Mesothelial cell of epicardium (in vitro differentiated cells): ENCODE data around the gene IL17C. TPM values are rescaled to one million over a fixed set of nuclear protein-coding genes. Genes with fewer than 3 reads are reported as not detected.
A peak's percentile ranks its signal among the peaks of the same experiment; 100 is the strongest.

Experiments used
- DNase-seq, 2 experiments: peaks; one replicate each; pipeline ENCODE4 v3.0.0; 2021; ENCODE audit warnings: low spot score in 2 of 2; ENCODE audit not compliant: unreplicated experiment in 2 of 2
- H3K27ac Mint-ChIP-seq: 2 replicates; pipeline ENCODE4 v1.8.0; 2021; ENCODE audit warnings: mixed read lengths
- H3K27me3 Mint-ChIP-seq: 2 replicates; pipeline ENCODE4 v1.8.0; 2021; ENCODE audit warnings: low read depth, mixed read lengths
- H3K36me3 Mint-ChIP-seq: 2 replicates; pipeline ENCODE4 v1.8.0; 2021; ENCODE audit warnings: mixed read lengths
- H3K4me1 Mint-ChIP-seq: 2 replicates; pipeline ENCODE4 v1.8.0; 2021; ENCODE audit warnings: mixed read lengths
- H3K4me3 Mint-ChIP-seq: 2 replicates; pipeline ENCODE4 v1.8.0; 2021; ENCODE audit warnings: mild to moderate bottlenecking, moderate library complexity, mixed read lengths
- H3K9me3 Mint-ChIP-seq: 2 replicates; pipeline ENCODE4 v1.8.0; 2021; ENCODE audit warnings: mixed read lengths
- CTCF ChIP-seq: fragments of 200-600 bp; sonication (generic); IDR thresholded peaks from one replicate; pipeline ENCODE4 v1.5.0; 2021; ENCODE audit warnings: antibody characterized with exemption; ENCODE audit not compliant: unreplicated experiment
- total RNA-seq: library from RNA; stranded (reverse); gene quantifications from 3 replicates; pipeline ENCODE4 v1.2.1, GENCODE V29; 2021

IL17C gene
- total RNA-seq, 1 donor from 2014 or later, result not detected

- Mint-ChIP-seq H3K9me3 (no peaks in the 10 kb centered on the region), H3K4me3 (no peak overlapping the region), H3K36me3 (peaks cover 6% of the 10 kb centered on the region), H3K27me3 (no peaks in the 10 kb centered on the region), H3K4me1 (peaks cover 10% of the 10 kb centered on the region), H3K27ac (no peak overlapping the region)
- TF ChIP-seq CTCF, result no peak
- no peak for DNase-seq
Observed at GRCh38 chr16:88646345-88647034, 8.1 kb downstream of the IL17C start.

GRCh38 chr16:88647178-88648070 lies 9.1 kb downstream of the IL17C start:
- H3K4me3 Mint-ChIP-seq, result no peak overlapping the region

GRCh38 chr16:88649195-88649923 lies 11.0 kb downstream of the IL17C start:
- no peak for TF ChIP-seq CTCF
- peak overlapping the region; percentile 50 for H3K27ac Mint-ChIP-seq
- H3K4me1 Mint-ChIP-seq, result peaks cover 10% of the 10 kb centered on the region
- peaks cover 6% of the 10 kb centered on the region for H3K36me3 Mint-ChIP-seq
- no peak for DNase-seq
- H3K27me3 Mint-ChIP-seq, result no peaks in the 10 kb centered on the region
- H3K9me3 Mint-ChIP-seq, result no peaks in the 10 kb centered on the region
- peak overlapping the region; percentile 82 for H3K4me3 Mint-ChIP-seq

More at GRCh38 chr16:88647178-88648070, 9.1 kb downstream of the IL17C start:
- TF ChIP-seq CTCF, result no peak
- no peak overlapping the region for H3K27ac Mint-ChIP-seq
- no peaks in the 10 kb centered on the region for H3K27me3 Mint-ChIP-seq
- H3K9me3 Mint-ChIP-seq, result no peaks in the 10 kb centered on the region
- H3K36me3 Mint-ChIP-seq, result peaks cover 6% of the 10 kb centered on the region
- no peak for DNase-seq
- peaks cover 10% of the 10 kb centered on the region for H3K4me1 Mint-ChIP-seq

GRCh38 chr16:88649924-88650748 lies 11.8 kb downstream of the IL17C start:
- H3K36me3 Mint-ChIP-seq, result peaks cover 5% of the 10 kb centered on the region
- no peaks in the 10 kb centered on the region for H3K9me3 Mint-ChIP-seq
- DNase-seq, result peak in 1 of 2 experiments; percentile 56
- no peak for TF ChIP-seq CTCF
- H3K27me3 Mint-ChIP-seq, result no peaks in the 10 kb centered on the region
- H3K4me1 Mint-ChIP-seq, result peaks cover 10% of the 10 kb centered on the region
- H3K27ac Mint-ChIP-seq, result peak overlapping the region; percentile 43
- H3K4me3 Mint-ChIP-seq, result peak overlapping the region; percentile 82
